ENCODE results near the gene OR4M2.
"Not testable (repeated sequence)": the region's sequence is repeated elsewhere in the genome, so short reads cannot be mapped to it uniquely, and the experiment has no call there.

Gene OR4M2

GRCh38 chr15:22080227-22080626 lies at the start of gene OR4M2:
Gene OR4M2 (plus strand): TSS chr15:22080527. CDS start chr15:22080625, 98 bp downstream.
- not testable (repeated sequence) for DNase-seq

GRCh38 chr15:22069267-22069666 lies 11.1 kb upstream of the OR4M2 start:
- DNase-seq = not testable (repeated sequence)

GRCh38 chr15:22081386-22081785 lies 1.1 kb downstream of the OR4M2 start:
- not testable (repeated sequence) for DNase-seq

GRCh38 chr15:22098616-22099253 lies 18.4 kb downstream of the OR4M2 start:
- not testable (repeated sequence) for DNase-seq

GRCh38 chr15:22099289-22099891 lies 19.1 kb downstream of the OR4M2 start:
- not testable (repeated sequence) for DNase-seq

- DNase-seq = not testable (repeated sequence)
Measured at GRCh38 chr15:22122033-22122432, 41.7 kb downstream of the OR4M2 start.

Data from inflammatory macrophage treated with lipopolysaccharide for 1 hour (primary cell).